IMR-90 (cell line): ENCODE results near the gene KLHL28. TPM values are rescaled to one million over a fixed set of nuclear protein-coding genes. Genes with fewer than 3 reads are reported as not detected.

ENCODE experiments used
- ATAC-seq: fragments of 200-7000 bp; cut with Tn5 transposase; 2 replicates; pipeline ENCODE4 v1.9.1; 2020; ENCODE audit warnings: low read depth, mild to moderate bottlenecking, moderate library complexity
- BruUV-seq: library from RNA; stranded (reverse); fragments of 400-500 nt; replicated peaks from 2 replicates; lab custom pipeline; 2021; lab: Mats Ljungman, UMichigan
- CTCF ChIA-PET: fragments of 300-600 bp; formaldehyde crosslinking; extraction: SDS; loops from one replicate; lab custom pipeline; 2021; ENCODE audit warnings: antibody characterized with exemption; lab: Yijun Ruan, JAX
- POLR2A ChIA-PET: fragments of 300-600 bp; sonication (Branson Sonifier 250); formaldehyde crosslinking; loops from one replicate; lab custom pipeline; 2022; ENCODE audit warnings: antibody characterized with exemption; ENCODE audit not compliant: unreplicated experiment; lab: Charles Lee
- DNase-seq: peaks from one replicate; pipeline ENCODE4 v3.0.0; 2013
- H2AFZ ChIP-seq: replicated peaks from 2 replicates; pipeline ENCODE3; 2013; ENCODE audit warnings: low read length, mild to moderate bottlenecking; ENCODE audit not compliant: poor library complexity
- H2AK5ac ChIP-seq: 2 replicates; pipeline ENCODE4 v1.6.1; 2013; ENCODE audit warnings: low read depth, low read length, inconsistent platforms
- H2AK9ac ChIP-seq: replicated peaks from 2 replicates; pipeline ENCODE3; 2013; ENCODE audit warnings: mild to moderate bottlenecking, low read depth, low read length, moderate library complexity; ENCODE audit not compliant: poor library complexity
- H2BK120ac ChIP-seq: 2 replicates; pipeline ENCODE4 v1.6.1; 2013; ENCODE audit warnings: low read depth, low read length, inconsistent platforms
- H2BK15ac ChIP-seq: 3 replicates; pipeline ENCODE4 v1.6.1; 2013; ENCODE audit warnings: low read depth, low read length, inconsistent platforms
- H2BK20ac ChIP-seq: 2 replicates; pipeline ENCODE4 v1.6.1; 2013; ENCODE audit warnings: low read depth, mild to moderate bottlenecking, inconsistent platforms, low read length, moderate library complexity
- H2BK5ac ChIP-seq: 2 replicates; pipeline ENCODE4 v1.6.1; 2013; ENCODE audit warnings: mild to moderate bottlenecking, low read depth, low read length, inconsistent platforms; ENCODE audit not compliant: poor library complexity, severe bottlenecking
- H3K14ac ChIP-seq: replicated peaks from 2 replicates; pipeline ENCODE4 v1.6.1; 2013; ENCODE audit warnings: low read depth, low read length, inconsistent platforms
- H3K18ac ChIP-seq: 2 replicates; pipeline ENCODE4 v1.6.1; 2013; ENCODE audit warnings: low read depth, low read length, control low read depth
- H3K23ac ChIP-seq: 2 replicates; pipeline ENCODE4 v1.6.1; 2013; ENCODE audit warnings: low read depth, low read length, inconsistent platforms
- H3K27ac ChIP-seq: 2 replicates; pipeline ENCODE4 v1.5.1; 2013; ENCODE audit warnings: mild to moderate bottlenecking, control low read depth, low read length; ENCODE audit not compliant: insufficient read depth
- H3K27me3 ChIP-seq: 2 replicates; pipeline ENCODE4 v1.6.1; 2013; ENCODE audit warnings: low read length; ENCODE audit not compliant: control insufficient read depth, insufficient read depth
- H3K36me3 ChIP-seq: 2 replicates; pipeline ENCODE4 v1.6.1; 2013; ENCODE audit warnings: low read length, mixed read lengths; ENCODE audit not compliant: control insufficient read depth, insufficient read depth
- H3K4ac ChIP-seq: 2 replicates; pipeline ENCODE4 v1.6.1; 2013; ENCODE audit warnings: low read depth, low read length, inconsistent platforms
- H3K4me1 ChIP-seq: 2 replicates; pipeline ENCODE4 v1.6.1; 2013; ENCODE audit warnings: low read length, mixed read lengths; ENCODE audit not compliant: control insufficient read depth, insufficient read depth
- H3K4me2 ChIP-seq: 2 replicates; pipeline ENCODE4 v1.6.1; 2013; ENCODE audit warnings: low read depth, mild to moderate bottlenecking, control low read depth, low read length, moderate library complexity
- H3K4me3 ChIP-seq: 2 replicates; pipeline ENCODE4 v1.5.1; 2013; ENCODE audit warnings: low read depth, mild to moderate bottlenecking, control low read depth, low read length, moderate library complexity; ENCODE audit not compliant: insufficient read depth
- H3K56ac ChIP-seq: 2 replicates; pipeline ENCODE4 v1.6.1; 2013; ENCODE audit warnings: low read length, inconsistent platforms; ENCODE audit not compliant: insufficient read depth; ENCODE audit errors: extremely low read depth
- H3K79me1 ChIP-seq, 2 experiments: 2 replicates each; pipeline ENCODE4 v1.6.1; 2013; ENCODE audit warnings: low read length in 2 of 2, inconsistent platforms in 1 of 2, low read depth in 1 of 2
- H3K9ac ChIP-seq: 2 replicates; pipeline ENCODE4 v1.6.1; 2013; ENCODE audit warnings: low read depth, low read length, control low read depth
- H3K9me1 ChIP-seq: 2 replicates; pipeline ENCODE4 v1.6.1; 2013; ENCODE audit warnings: low read length, inconsistent platforms; ENCODE audit not compliant: insufficient read depth
- H3K9me3 ChIP-seq: 2 replicates; pipeline ENCODE4 v1.6.1; 2013; ENCODE audit warnings: low read length; ENCODE audit not compliant: control insufficient read depth, insufficient read depth
- H4K20me1 ChIP-seq: 2 replicates; pipeline ENCODE4 v1.6.1; 2013; ENCODE audit warnings: low read length, inconsistent platforms; ENCODE audit not compliant: insufficient read depth
- H4K5ac ChIP-seq: 2 replicates; pipeline ENCODE4 v1.6.1; 2013; ENCODE audit warnings: mild to moderate bottlenecking, low read depth, low read length, control low read depth
- H4K8ac ChIP-seq, 2 experiments: 2 replicates each; pipeline ENCODE4 v1.6.1; 2013; ENCODE audit warnings: low read depth in 2 of 2, low read length in 2 of 2, control low read depth in 1 of 2, inconsistent platforms in 1 of 2
- H4K91ac ChIP-seq: 2 replicates; pipeline ENCODE4 v1.6.1; 2013; ENCODE audit warnings: low read depth, low read length, inconsistent platforms; ENCODE audit not compliant: insufficient read depth
- BHLHE40 ChIP-seq: fragments of 150-350 bp; IDR thresholded peaks from 2 replicates; pipeline ENCODE4 v1.6.1; 2016; ENCODE audit warnings: mild to moderate bottlenecking, low read depth, low read length
- NFE2L2 ChIP-seq: fragments of 150-350 bp; IDR thresholded peaks from 2 replicates; pipeline ENCODE4 v1.6.1; 2016; ENCODE audit warnings: low read depth, mild to moderate bottlenecking, low read length
- WGBS, 2 experiments: methylation state at CpG; one replicate each; pipeline versions ENCODE4 v1.1.5 to v1.1.7; 2013; ENCODE audit warnings: missing lambda C conversion rate in 2 of 2; ENCODE audit not compliant: insufficient read length in 1 of 2; ENCODE audit errors: extremely low coverage in 2 of 2; 5-methylcytosine and 5-hydroxymethylcytosine counted together
- dilution Hi-C: fragments of 300-500 bp; cut with HindIII; formaldehyde crosslinking; loops from one replicate; pipeline ENCODE4 v1.14.3; 2018; ENCODE audit warnings: low sequenced_read_pairs; ENCODE audit not compliant: unreplicated experiment
- in situ Hi-C: fragments of 300-500 bp; cut with MboI; formaldehyde crosslinking; loops from 3 replicates; pipeline ENCODE4 v1.14.3; 2019; ENCODE audit warnings: low sequenced_read_pairs, inconsistent platforms, mixed read lengths
- intact Hi-C: fragments of 100-400 bp; cut with micrococcal nuclease; formaldehyde crosslinking; loops from 2 replicates; pipeline ENCODE4 v1.10.0; 2022
- polyA plus RNA-seq, 3 experiments: library from polyadenylated mRNA; depleted of rRNA; stranded (reverse); fragments of >200 nt; gene quantifications; 2 replicates each; pipeline ENCODE4 v1.2.3, GENCODE V29; 2012; ENCODE audit warnings: low replicate concordance in 1 of 3
- total RNA-seq: library from RNA; depleted of rRNA; stranded (reverse); fragments of >200 nt; gene quantifications from 2 replicates; pipeline ENCODE4 v1.2.3, GENCODE V29; 2012

KLHL28 gene
- total and polyA plus RNA-seq, 2 of the 4 experiments (the other 2 are of a cell fraction), result 2.9 to 7.7 TPM

DNA sequence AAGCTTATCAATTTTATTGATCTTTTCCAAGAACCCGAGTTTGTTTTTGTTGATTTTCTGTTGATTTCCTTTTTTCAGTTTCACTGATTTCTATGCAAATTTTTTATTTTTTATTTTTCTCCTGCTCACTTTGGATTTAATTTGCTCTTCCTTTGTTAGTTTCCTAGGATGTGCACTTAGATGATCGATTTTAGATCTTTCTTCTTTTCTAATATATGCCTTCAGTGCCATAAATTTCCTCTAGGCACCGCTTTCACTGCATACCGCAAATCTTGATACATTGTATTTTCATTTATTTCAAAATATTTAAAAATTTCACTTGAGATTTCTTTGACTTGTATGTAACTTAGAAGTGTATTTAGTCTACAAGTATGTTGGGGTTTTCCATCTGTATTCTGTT lies 9.7 kb upstream of the KLHL28 start:
- no peak overlapping the region for H2AFZ ChIP-seq
- H2BK15ac ChIP-seq, result no peak overlapping the region
- peaks cover 3% of the 10 kb centered on the region; the same call in 1 of the 2 replicates for H3K4me1 ChIP-seq
- H3K4me3 ChIP-seq, result no peak overlapping the region
- no peak overlapping the region for H3K9ac ChIP-seq
- H3K56ac ChIP-seq, result no peak overlapping the region
- no peak overlapping the region for H3K18ac ChIP-seq
- no peaks in the 10 kb centered on the region for H3K36me3 ChIP-seq
- WGBS, 2 experiments, result no CpG with 5 or more reads among the region's 4 CpGs
- H2AK5ac ChIP-seq, result no peak overlapping the region
- H2BK5ac ChIP-seq, result no peak overlapping the region
- no TSS peak for BruUV-seq
- H3K79me1 ChIP-seq, result peaks cover 7 to 30% of the 10 kb centered on the region in 2 experiments; a peak in 3 of 4 replicates
- no peak overlapping the region for H2BK20ac ChIP-seq
- no peaks in the 10 kb centered on the region for H3K27me3 ChIP-seq
- no peak for TF ChIP-seq BHLHE40
- no peak for TF ChIP-seq NFE2L2
- H4K8ac ChIP-seq, result no peak overlapping the region
- no peak overlapping the region for H3K4ac ChIP-seq
- peaks cover 6% of the 10 kb centered on the region; the same call in 1 of the 2 replicates for H4K20me1 ChIP-seq
- ATAC-seq, result no peak
- no peak overlapping the region for H2BK120ac ChIP-seq
- intact Hi-C loops (loop anchor here (5.0 kb wide), 1 partner anchor 36 kb away; no protein-coding TSS in a partner anchor), dilution Hi-C loops (no loop called here), in situ Hi-C loops (no loop called here)
- no peak overlapping the region for H3K23ac ChIP-seq
- H2AK9ac ChIP-seq, result no peak overlapping the region
- no peak overlapping the region for H3K4me2 ChIP-seq
- DNase-seq, result no peak
- H3K9me3 ChIP-seq, result no peaks in the 10 kb centered on the region
- CTCF ChIA-PET, result no interaction called here
- no peak overlapping the region for H3K14ac ChIP-seq
- no peak overlapping the region for H3K27ac ChIP-seq
- H4K5ac ChIP-seq, result no peak overlapping the region
- POLR2A ChIA-PET, result no interaction called here
- H3K9me1 ChIP-seq, result no peaks in the 10 kb centered on the region
- no peak overlapping the region for H4K91ac ChIP-seq
